H1 (cell line): Measurements from ENCODE around the gene ITGA3. TPM values are rescaled to one million over a fixed set of nuclear protein-coding genes. Genes with fewer than 3 reads are reported as not detected.

ENCODE experiments used
- CTCF ChIA-PET: fragments of 300-600 bp; sonication (Branson Sonifier 250); formaldehyde crosslinking; loops from one replicate; lab custom pipeline; 2021; ENCODE audit not compliant: partially characterized antibody; lab: Charles Lee
- POLR2A ChIA-PET: fragments of 300-600 bp; sonication (Branson Sonifier 250); formaldehyde crosslinking; loops from one replicate; lab custom pipeline; 2021; ENCODE audit warnings: inconsistent platforms; ENCODE audit not compliant: partially characterized antibody; lab: Charles Lee
- DNase-seq, 2 experiments: peaks; one replicate each; pipeline versions ENCODE4 v3.0.0 to v3.0.0-alpha.2; 2010 to 2022; ENCODE audit warnings: low spot score in 2 of 2, low read depth in 1 of 2, mixed read lengths in 1 of 2
- FAIRE-seq: peaks from 2 replicates; lab custom pipeline; 2011; peaks lifted over from hg19 to GRCh38; lab: Jason Lieb, UNC
- H2AFZ ChIP-seq: 2 replicates; pipeline ENCODE4 v1.8.1; 2012; ENCODE audit warnings: low read length, inconsistent platforms
- H2AK5ac ChIP-seq: 2 replicates; pipeline ENCODE4 v1.6.1; 2013; ENCODE audit warnings: low read depth, low read length
- H2BK120ac ChIP-seq: replicated peaks from 2 replicates; pipeline ENCODE3; 2013; ENCODE audit warnings: low read depth, low read length, inconsistent platforms
- H2BK12ac ChIP-seq: 2 replicates; pipeline ENCODE4 v1.6.1; 2013; ENCODE audit warnings: low read depth, low read length
- H2BK15ac ChIP-seq: 2 replicates; pipeline ENCODE4 v1.6.1; 2013; ENCODE audit warnings: low read length
- H2BK20ac ChIP-seq: 2 replicates; pipeline ENCODE4 v1.6.1; 2013; ENCODE audit warnings: low read length
- H2BK5ac ChIP-seq: 2 replicates; pipeline ENCODE4 v1.6.1; 2013; ENCODE audit warnings: low read depth, low read length
- H3K14ac ChIP-seq: 2 replicates; pipeline ENCODE4 v1.6.1; 2013; ENCODE audit warnings: inconsistent platforms; ENCODE audit not compliant: insufficient read length
- H3K18ac ChIP-seq: 2 replicates; pipeline ENCODE4 v1.6.1; 2013; ENCODE audit warnings: low read length; ENCODE audit errors: extremely low read depth
- H3K23ac ChIP-seq: 2 replicates; pipeline ENCODE4 v1.6.1; 2013; ENCODE audit warnings: inconsistent platforms; ENCODE audit not compliant: insufficient read length
- H3K23me2 ChIP-seq: 2 replicates; pipeline ENCODE4 v1.6.1; 2013; ENCODE audit warnings: low read depth, low read length
- H3K27ac ChIP-seq: 2 replicates; pipeline ENCODE4 v1.6.1; 2011; ENCODE audit warnings: low read depth, low read length, inconsistent platforms
- H3K27me3 ChIP-seq, 4 experiments: replicated peaks in 1 of 4; 1 replicate in 1 of 4; 2 replicates in 3 of 4; pipeline versions ENCODE4 v1.6.1 to v1.8.1; 2011 to 2013; ENCODE audit warnings: low read length in 3 of 4, mild to moderate bottlenecking in 3 of 4, inconsistent platforms in 2 of 4, mixed read lengths in 2 of 4, moderate library complexity in 1 of 4; ENCODE audit not compliant: control insufficient read depth in 3 of 4, insufficient read depth in 3 of 4; ENCODE audit errors: extremely low read depth in 1 of 4
- H3K36me3 ChIP-seq, 4 experiments: 2 replicates each; pipeline versions ENCODE4 v1.6.1 to v1.8.1; 2011 to 2013; ENCODE audit warnings: mild to moderate bottlenecking in 4 of 4, low read length in 3 of 4, moderate library complexity in 2 of 4, control low read depth in 1 of 4, inconsistent platforms in 1 of 4; ENCODE audit not compliant: insufficient read depth in 4 of 4, control insufficient read depth in 2 of 4
- H3K4ac ChIP-seq: replicated peaks from 2 replicates; pipeline ENCODE3; 2013; ENCODE audit warnings: low read length, low read depth, mixed read lengths, inconsistent platforms; ENCODE audit not compliant: insufficient read length
- H3K4me1 ChIP-seq, 4 experiments: replicated peaks in 1 of 4; 1 replicate in 1 of 4; 2 replicates in 3 of 4; pipeline versions ENCODE4 v1.6.1 to v1.8.1; 2011 to 2013; ENCODE audit warnings: low read length in 3 of 4, inconsistent platforms in 2 of 4, mixed read lengths in 1 of 4; ENCODE audit not compliant: insufficient read depth in 4 of 4, control insufficient read depth in 3 of 4
- H3K4me2 ChIP-seq, 2 experiments: 2 replicates each; pipeline versions ENCODE4 v1.6.1 to v1.8.1; 2011 to 2013; ENCODE audit warnings: low read depth in 2 of 2, low read length in 2 of 2, control low read depth in 1 of 2, inconsistent platforms in 1 of 2, mild to moderate bottlenecking in 1 of 2; ENCODE audit not compliant: insufficient read depth in 1 of 2
- H3K4me3 ChIP-seq, 4 experiments: fragments of 200-600, 300-600 bp in 1 of 4; sonication (generic), shearing (Covaris generic), sonication (Bioruptor Twin) in 1 of 4; 2 replicates each; pipeline versions ENCODE4 v1.5.1 to v1.8.1; 2011 to 2016; ENCODE audit warnings: low read length in 4 of 4, low read depth in 3 of 4, control low read depth in 2 of 4, inconsistent platforms in 2 of 4, mild to moderate bottlenecking in 2 of 4, mixed read lengths in 1 of 4, moderate library complexity in 1 of 4; ENCODE audit not compliant: insufficient read depth in 2 of 4; ENCODE audit errors: extremely low read depth in 1 of 4
- H3K56ac ChIP-seq: replicated peaks from 2 replicates; pipeline ENCODE3; 2013; ENCODE audit warnings: low read depth, mild to moderate bottlenecking, mixed read lengths, low read length, inconsistent platforms; ENCODE audit not compliant: insufficient read length
- H3K79me1 ChIP-seq: 2 replicates; pipeline ENCODE4 v1.6.1; 2013; ENCODE audit warnings: low read depth, low read length, control low read depth
- H3K79me2 ChIP-seq, 2 experiments: 2 replicates each; pipeline versions ENCODE4 v1.6.1 to v1.8.1; 2012 to 2013; ENCODE audit warnings: low read length in 2 of 2, mild to moderate bottlenecking in 2 of 2, inconsistent platforms in 1 of 2; ENCODE audit not compliant: insufficient read depth in 2 of 2, control insufficient read depth in 1 of 2
- H3K9ac ChIP-seq, 4 experiments: replicated peaks in 1 of 4; 1 replicate in 1 of 4; 2 replicates in 3 of 4; pipeline versions ENCODE4 v1.6.1 to v1.8.1; 2011 to 2013; ENCODE audit warnings: low read depth in 3 of 4, low read length in 3 of 4, control low read depth in 2 of 4, mild to moderate bottlenecking in 2 of 4, moderate library complexity in 2 of 4, inconsistent platforms in 1 of 4; ENCODE audit errors: extremely low read depth in 1 of 4
- H3K9me3 ChIP-seq, 2 experiments: 2 replicates each; pipeline versions ENCODE4 v1.6.1 to v1.8.1; 2012 to 2013; ENCODE audit warnings: mild to moderate bottlenecking in 2 of 2, moderate library complexity in 2 of 2, control low read depth in 1 of 2, inconsistent platforms in 1 of 2, low read depth in 1 of 2, low read length in 1 of 2, mixed read lengths in 1 of 2; ENCODE audit not compliant: insufficient read depth in 2 of 2
- H4K20me1 ChIP-seq, 2 experiments: replicated peaks in 1 of 2; 2 replicates each; pipeline versions ENCODE3 to v1.8.1; 2011 to 2013; ENCODE audit warnings: inconsistent platforms in 2 of 2, low read length in 2 of 2, mild to moderate bottlenecking in 1 of 2; ENCODE audit not compliant: insufficient read depth in 2 of 2, control insufficient read depth in 1 of 2
- H4K5ac ChIP-seq: 2 replicates; pipeline ENCODE4 v1.6.1; 2013; ENCODE audit warnings: low read length, low read depth, mixed read lengths, inconsistent platforms; ENCODE audit not compliant: insufficient read length
- H4K8ac ChIP-seq: 2 replicates; pipeline ENCODE4 v1.8.0; 2013; ENCODE audit warnings: mild to moderate bottlenecking, moderate library complexity, low read length, inconsistent platforms; ENCODE audit not compliant: insufficient read depth; ENCODE audit errors: extremely low read depth
- H4K91ac ChIP-seq: replicated peaks from 2 replicates; pipeline ENCODE3; 2013; ENCODE audit warnings: low read length, mixed read lengths, inconsistent platforms; ENCODE audit not compliant: insufficient read length
- CBX8 ChIP-seq: fragments of 300-800, 300-1000 bp; sonication (generic); IDR thresholded peaks from 2 replicates; pipeline ENCODE4 v1.7.1; 2016; ENCODE audit warnings: low read depth, low read length, borderline replicate concordance
- EP300 ChIP-seq, 2 experiments: IDR thresholded peaks; 1 replicate in 1 of 2; 2 replicates in 1 of 2; pipeline ENCODE4 v1.6.1; 2011 to 2012; ENCODE audit warnings: low read depth in 2 of 2, low read length in 2 of 2, mild to moderate bottlenecking in 2 of 2, borderline replicate concordance in 1 of 2, inconsistent platforms in 1 of 2, moderate library complexity in 1 of 2
- FOSL1 ChIP-seq: IDR thresholded peaks from 2 replicates; pipeline ENCODE4 v1.6.1; 2011; ENCODE audit warnings: mild to moderate bottlenecking, low read depth, low read length, moderate library complexity; ENCODE audit not compliant: insufficient read depth
- MAX ChIP-seq: IDR thresholded peaks from 2 replicates; pipeline ENCODE4 v1.6.1; 2012; ENCODE audit warnings: inconsistent platforms
- SIN3A ChIP-seq, 2 experiments: IDR thresholded peaks in 1 of 2; conservative IDR thresholded peaks in 1 of 2; 2 replicates each; pipeline ENCODE4 v1.6.1; 2011 to 2012; ENCODE audit warnings: low read length in 2 of 2, improper control_type of control experiment in 1 of 2, low read depth in 1 of 2, mild to moderate bottlenecking in 1 of 2
- WGBS, 2 experiments: shearing (Covaris generic) in 1 of 2; methylation state at CpG; one replicate each; pipeline versions ENCODE4 v1.1.6 to v1.1.7; 2013 to 2015; ENCODE audit warnings: low lambda C conversion rate in 2 of 2, mixed read lengths in 2 of 2, inconsistent platforms in 1 of 2, low coverage in 1 of 2, missing lambda C conversion rate in 1 of 2; ENCODE audit not compliant: insufficient replicate concordance in 2 of 2, insufficient coverage in 1 of 2, insufficient read length in 1 of 2; ENCODE audit errors: extremely low coverage in 1 of 2, missing lambda C conversion rate in 1 of 2; 5-methylcytosine and 5-hydroxymethylcytosine counted together
- polyA plus RNA-seq, 7 experiments: library from polyadenylated mRNA; depleted of rRNA in 3 of 7; stranded (reverse) in 5 of 7; unstranded in 2 of 7; fragments of >200 nt in 5 of 7; fragments of 200-250 nt in 2 of 7; gene quantifications; 1 replicate in 5 of 7; 2 replicates in 1 of 7; 4 replicates in 1 of 7; pipeline versions ENCODE4 v1.2.1 to v1.2.3, GENCODE V29; 2011 to 2013; ENCODE audit warnings: missing spikeins in 2 of 7, mixed read lengths in 2 of 7
- total RNA-seq: library from RNA; stranded (reverse); fragmentation: NEBNext Ultra II Directional; extraction: Animal tissue kit (Norgen Biotek cat#: 25700); gene quantifications from 2 replicates; pipeline ENCODE4 v1.2.1, GENCODE V29; 2021

The ITGA3 gene
- total and polyA plus RNA-seq, 2 of the 8 experiments (the other 6 are each of a cell fraction or from before 2014, with no cell fraction given): 24.0 to 24.2 TPM

GRCh38 chr17:50036455-50037261 is 19.3 kb upstream of the ITGA3 start:
- H3K14ac ChIP-seq: no peak overlapping the region
- no peak overlapping the region for H2BK15ac ChIP-seq
- H3K56ac ChIP-seq: no peak overlapping the region
- no peak overlapping the region for H3K9ac ChIP-seq
- no peak overlapping the region for H2BK120ac ChIP-seq
- H2AFZ ChIP-seq: no peak overlapping the region
- no peak overlapping the region for H2BK5ac ChIP-seq
- ChIA-PET POLR2A (interaction anchor here (0.9 to 1.0 kb wide), 2 partner anchors 8 kb away, joined by 3 to 4 read pairs; no protein-coding TSS in a partner anchor), CTCF (interaction anchor here (1.0 to 2.7 kb wide), 12 partner anchors 8 to 58 kb away, joined by 3 to 15 read pairs (median 7); partner anchors contain the start of genes ITGA3 and PDK2)
- DNase-seq (no peak), FAIRE-seq (no peak)
- peaks cover 0 to 9% (median 0%) of the 10 kb centered on the region in 4 experiments; a peak in 3 of 7 replicates for H3K4me1 ChIP-seq
- no peak overlapping the region; the same call in 1 of the 2 replicates for H4K8ac ChIP-seq
- WGBS, 2 experiments: 90% methylated on average over 11 of the region's 11 CpGs; no CpG with 5 or more reads in 1 of the 2 experiments
- H2BK20ac ChIP-seq: no peak overlapping the region
- no peak overlapping the region for H3K18ac ChIP-seq
- H4K5ac ChIP-seq: no peak overlapping the region
- no peak overlapping the region for H2BK12ac ChIP-seq
- H4K91ac ChIP-seq: no peak overlapping the region
- H3K27me3 ChIP-seq: no peaks in the 10 kb centered on the region; a peak in 1 of 7 replicates
- H3K23ac ChIP-seq: no peak overlapping the region
- H3K36me3 ChIP-seq: no peaks in the 10 kb centered on the region
- H3K79me1 ChIP-seq: no peaks in the 10 kb centered on the region
- no peaks in the 10 kb centered on the region for H4K20me1 ChIP-seq
- H3K4me2 ChIP-seq: no peak overlapping the region
- no peaks in the 10 kb centered on the region for H3K9me3 ChIP-seq
- H2AK5ac ChIP-seq: no peak overlapping the region
- TF ChIP-seq EP300 (IDR thresholded peaks at IDR 0.05; ENCODE audit: borderline replicate concordance in 1 of 2, low read depth in 2 of 2, low read length in 2 of 2) (no peak), FOSL1 (no peak), MAX (no peak), CBX8 (no peak), SIN3A (conservative IDR thresholded peaks at IDR 0.05 in 1 of 2, IDR thresholded peaks at IDR 0.05 in 1 of 2; ENCODE audit: low read depth in 1 of 2, low read length in 2 of 2) (no peak)
- no peak overlapping the region for H3K27ac ChIP-seq
- no peak overlapping the region for H3K4ac ChIP-seq
- H3K4me3 ChIP-seq: no peak overlapping the region
- no peaks in the 10 kb centered on the region for H3K23me2 ChIP-seq
- H3K79me2 ChIP-seq: no peaks in the 10 kb centered on the region
